Liver (tissue), 9 donors: ENCODE results near the gene CRB2. TPM values are rescaled to one million over a fixed set of nuclear protein-coding genes. Genes with fewer than 3 reads are reported as not detected.

Experiments
- DNase-seq: peaks from one replicate; pipeline ENCODE4 v3.0.0-alpha.2; 2017; ENCODE audit warnings: low spot score
- H3K27ac ChIP-seq, 2 donors: one replicate each; pipeline ENCODE4 v1.7.0; 2013; ENCODE audit warnings: inconsistent platforms in 2 of 2, low read length in 2 of 2, control low read depth in 1 of 2, low read depth in 1 of 2, mild to moderate bottlenecking in 1 of 2
- H3K27me3 ChIP-seq, 4 donors: one replicate each; pipeline versions ENCODE4 v1.6.1 to v1.7.0; 2013; ENCODE audit warnings: low read length in 3 of 4, inconsistent platforms in 1 of 4, mild to moderate bottlenecking in 1 of 4, moderate library complexity in 1 of 4; ENCODE audit not compliant: control insufficient read depth in 4 of 4, insufficient read depth in 4 of 4
- H3K36me3 ChIP-seq, 4 donors: one replicate each; pipeline versions ENCODE4 v1.6.1 to v1.7.0; 2013; ENCODE audit warnings: low read length in 3 of 4, mild to moderate bottlenecking in 3 of 4, low read depth in 1 of 4, moderate library complexity in 1 of 4; ENCODE audit not compliant: control insufficient read depth in 4 of 4, insufficient read depth in 3 of 4
- H3K4me1 ChIP-seq, 4 donors: one replicate each; pipeline versions ENCODE4 v1.6.1 to v1.7.0; 2013; ENCODE audit warnings: low read length in 3 of 4, mild to moderate bottlenecking in 3 of 4, moderate library complexity in 1 of 4; ENCODE audit not compliant: control insufficient read depth in 4 of 4, insufficient read depth in 4 of 4
- H3K4me3 ChIP-seq, 3 donors: one replicate each; pipeline versions ENCODE4 v1.6.1 to v1.7.0; 2013; ENCODE audit warnings: low read length in 3 of 3, control low read depth in 1 of 3, low read depth in 1 of 3, mild to moderate bottlenecking in 1 of 3
- H3K9ac ChIP-seq, 2 donors: one replicate each; pipeline ENCODE4 v1.7.0; 2013; ENCODE audit warnings: low read length in 2 of 2, mild to moderate bottlenecking in 2 of 2, moderate library complexity in 2 of 2, control low read depth in 1 of 2, low read depth in 1 of 2
- H3K9me3 ChIP-seq, 4 donors: one replicate each; pipeline versions ENCODE4 v1.6.1 to v1.7.0; 2013; ENCODE audit warnings: low read length in 3 of 4; ENCODE audit not compliant: control insufficient read depth in 4 of 4
- ATF3 ChIP-seq: IDR thresholded peaks from 2 replicates; pipeline ENCODE4 v1.6.1; 2016; ENCODE audit warnings: antibody characterized with exemption
- EGR1 ChIP-seq, 2 donors: IDR thresholded peaks; 2 replicates each; pipeline ENCODE4 v1.6.1; 2016 to 2018; ENCODE audit warnings: antibody characterized with exemption in 2 of 2, low read depth in 2 of 2
- FOXA1 ChIP-seq: IDR thresholded peaks from 2 replicates; pipeline ENCODE4 v1.6.1; 2016; ENCODE audit warnings: antibody characterized with exemption
- FOXA2 ChIP-seq: IDR thresholded peaks from 2 replicates; pipeline ENCODE4 v1.6.1; 2016; ENCODE audit warnings: antibody characterized with exemption
- GABPA ChIP-seq, 2 donors: IDR thresholded peaks in 1 of 2; conservative IDR thresholded peaks in 1 of 2; 2 replicates each; pipeline ENCODE4 v1.6.1; 2016; ENCODE audit warnings: antibody characterized with exemption in 2 of 2, mild to moderate bottlenecking in 1 of 2, moderate library complexity in 1 of 2
- HNF4G ChIP-seq: IDR thresholded peaks from 2 replicates; pipeline ENCODE4 v1.6.1; 2016; ENCODE audit warnings: antibody characterized with exemption
- JUND ChIP-seq, 2 donors: IDR thresholded peaks; 2 replicates each; pipeline ENCODE4 v1.6.1; 2016; ENCODE audit warnings: antibody characterized with exemption in 2 of 2
- MAX ChIP-seq: IDR thresholded peaks from 2 replicates; pipeline ENCODE4 v1.6.1; 2016; ENCODE audit warnings: antibody characterized with exemption
- REST ChIP-seq: IDR thresholded peaks from 2 replicates; pipeline ENCODE4 v1.6.1; 2016; ENCODE audit warnings: antibody characterized with exemption, mild to moderate bottlenecking
- RXRA ChIP-seq, 2 donors: IDR thresholded peaks; 2 replicates each; pipeline ENCODE4 v1.6.1; 2017 to 2018; ENCODE audit warnings: antibody characterized with exemption in 2 of 2, mild to moderate bottlenecking in 1 of 2
- SP1 ChIP-seq: IDR thresholded peaks from 2 replicates; pipeline ENCODE4 v1.6.1; 2018; ENCODE audit warnings: antibody characterized with exemption, mild to moderate bottlenecking
- TAF1 ChIP-seq: conservative IDR thresholded peaks from 2 replicates; pipeline ENCODE4 v1.6.1; 2016; ENCODE audit warnings: antibody characterized with exemption, mild to moderate bottlenecking
- WGBS: extraction: QIAGEN DNeasy Blood & Tissue Kit; methylation state at CpG from one replicate; pipeline ENCODE4 v1.1.7; 2013; 5-methylcytosine and 5-hydroxymethylcytosine counted together
- polyA plus RNA-seq, 2 donors: library from polyadenylated mRNA; stranded (reverse) in 1 of 2; unstranded in 1 of 2; fragments of 200-250 nt in 1 of 2; fragments of >200 nt in 1 of 2; fragmentation: Nextera tagmentation in 1 of 2; extraction: Ambion mirVana in 1 of 2; gene quantifications; one replicate each; pipeline versions ENCODE4 v1.2.1 to v1.2.3, GENCODE V29; 2013 to 2015
- total RNA-seq, 2 donors: library from RNA; depleted of rRNA; stranded (reverse); fragments of >200 nt; gene quantifications; one replicate each; pipeline ENCODE4 v1.2.3, GENCODE V29; 2014
- donor health status: healthy.
- donor health status: healthy.
- donor health status: healthy.
- donor health status: healthy.
- donor health status: healthy.

Gene CRB2
- total and polyA plus RNA-seq, 4 donors = 1.7 TPM; not detected in 3

GRCh38 chr9:123319541-123320339 is 36.3 kb upstream of the CRB2 start:
- TF ChIP-seq ATF3 (no peak), RXRA (IDR thresholded peaks at IDR 0.05) (no peak), FOXA2 (no peak), EGR1 (IDR thresholded peaks at IDR 0.05; ENCODE audit: low read depth in 2 of 2) (no peak), TAF1 (no peak), SP1 (no peak), REST (no peak), GABPA (IDR thresholded peaks at IDR 0.05 in 1 of 2, conservative IDR thresholded peaks at IDR 0.05 in 1 of 2) (no peak)
- H3K4me1 ChIP-seq = peaks cover 0 to 31% (median 20%) of the 10 kb centered on the region in 4 donors
- no peaks in the 10 kb centered on the region for H3K36me3 ChIP-seq
- 96% methylated on average over 14 of the region's 14 CpGs for WGBS
- no peak for DNase-seq
- H3K4me3 ChIP-seq = no peak overlapping the region
- H3K9me3 ChIP-seq = no peaks in the 10 kb centered on the region
- no peaks in the 10 kb centered on the region for H3K27me3 ChIP-seq
- H3K27ac ChIP-seq = no peak overlapping the region
- H3K9ac ChIP-seq = no peak overlapping the region

- Histone ChIP-seq H3K4me3 (no peak overlapping the region), H3K27me3 (no peaks in the 10 kb centered on the region), H3K9me3 (no peaks in the 10 kb centered on the region), H3K4me1 (peaks cover 3 to 39% (median 26%) of the 10 kb centered on the region in 4 donors), H3K9ac (no peak overlapping the region), H3K27ac (no peak overlapping the region), H3K36me3 (no peaks in the 10 kb centered on the region)
- 93% methylated on average over 5 of the region's 5 CpGs for WGBS
- DNase-seq = no peak
- TF ChIP-seq HNF4G = no peak
- TF ChIP-seq ATF3 = no peak
- no peak for TF ChIP-seq GABPA (IDR thresholded peaks at IDR 0.05 in 1 of 2, conservative IDR thresholded peaks at IDR 0.05 in 1 of 2)
- no peak for TF ChIP-seq RXRA (IDR thresholded peaks at IDR 0.05)
- no peak for TF ChIP-seq FOXA2
- no peak for TF ChIP-seq MAX
- TF ChIP-seq EGR1 (IDR thresholded peaks at IDR 0.05; ENCODE audit: low read depth in 2 of 2) = no peak
- no peak for TF ChIP-seq FOXA1
- TF ChIP-seq JUND (IDR thresholded peaks at IDR 0.05) = no peak
These were observed 35.2 kb upstream of the CRB2 start for GRCh38 chr9:123320814-123321213.
